ENCODE data around the gene ADAMTS4.
A peak's percentile ranks its signal among the peaks of the same experiment; 100 is the strongest.

The ADAMTS4 gene

DNA sequence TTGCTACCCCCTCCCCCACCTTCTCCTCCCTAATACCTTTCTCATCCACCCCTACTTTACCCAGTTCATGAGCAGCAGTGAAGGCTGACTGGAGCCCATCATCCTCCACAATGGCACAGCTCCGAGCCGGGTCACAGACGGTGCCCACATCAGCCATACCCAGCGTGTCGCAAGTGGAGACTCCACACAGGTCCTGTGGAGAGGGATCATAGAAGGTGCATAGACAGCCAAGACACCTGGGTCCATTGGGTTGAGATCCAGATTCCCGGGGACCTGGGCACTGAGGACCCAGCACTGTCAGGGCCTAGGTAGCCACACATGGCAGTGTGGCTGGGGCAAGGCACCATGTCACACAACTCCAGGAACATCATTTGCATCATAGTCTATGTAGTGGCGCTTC is 2.7 kb downstream of the ADAMTS4 start:
- H3K27ac ChIP-seq (ENCODE audit: low read length, poor library complexity, severe bottlenecking): no peak overlapping the region
- DNase-seq: no peak
- H2BK5ac ChIP-seq (ENCODE audit: low read depth, low read length, poor library complexity, severe bottlenecking): no peak overlapping the region
- no peak overlapping the region for H3K4me2 ChIP-seq (ENCODE audit: low read length, poor library complexity, severe bottlenecking)
- H2BK120ac ChIP-seq (ENCODE audit: low read depth, low read length): peak overlapping the region; percentile 6
- H3K4me3 ChIP-seq (ENCODE audit: insufficient read depth in 1 of 2, low read depth in 1 of 2, low read length in 2 of 2): peak overlapping the region in 1 of 2 experiments; percentile 84
- no peak overlapping the region for H3K23ac ChIP-seq (ENCODE audit: low read length in 2 of 2)
- H3K9ac ChIP-seq (ENCODE audit: low read length): peak overlapping the region; percentile 83
- peaks cover 8% of the 10 kb centered on the region for H3K4me1 ChIP-seq (ENCODE audit: control insufficient read depth, insufficient read depth, low read depth, low read length)
- peaks cover 2 to 47% of the 10 kb centered on the region in 2 experiments for H3K36me3 ChIP-seq (ENCODE audit: control insufficient read depth in 1 of 2, insufficient read depth in 2 of 2, low read depth in 1 of 2, low read length in 2 of 2)
- no peak overlapping the region for H2AK5ac ChIP-seq (ENCODE audit: low read length, severe bottlenecking)
- no peak overlapping the region for H2BK15ac ChIP-seq (ENCODE audit: low read depth, poor library complexity, severe bottlenecking)
- no peak overlapping the region for H2AFZ ChIP-seq (ENCODE audit: low read depth, low read length)
- peak overlapping the region; percentile 21 for H4K91ac ChIP-seq (ENCODE audit: low read length)
- no peak overlapping the region for H3K14ac ChIP-seq (ENCODE audit: low read length in 2 of 2)
- H3K79me1 ChIP-seq (replicated peaks; ENCODE audit: low read length, poor library complexity, severe bottlenecking): no peaks in the 10 kb centered on the region
- H3K9me3 ChIP-seq (ENCODE audit: control insufficient read depth, low read length): no peaks in the 10 kb centered on the region
- H4K8ac ChIP-seq (ENCODE audit: low read length): peak overlapping the region; percentile 0
- H3K18ac ChIP-seq (ENCODE audit: low read depth in 1 of 2, low read length in 2 of 2): no peak overlapping the region
- H3K4ac ChIP-seq (ENCODE audit: low read depth in 1 of 2, low read length in 2 of 2): no peak overlapping the region
- H3K27me3 ChIP-seq (ENCODE audit: control insufficient read depth in 1 of 2, insufficient read depth in 1 of 2, low read length in 2 of 2): no peaks in the 10 kb centered on the region
- WGBS: 95% methylated on average over 7 of the region's 7 CpGs
- peak overlapping the region in 1 of 2 experiments; percentile 1 for H2BK12ac ChIP-seq (ENCODE audit: low read length in 2 of 2)

DNA sequence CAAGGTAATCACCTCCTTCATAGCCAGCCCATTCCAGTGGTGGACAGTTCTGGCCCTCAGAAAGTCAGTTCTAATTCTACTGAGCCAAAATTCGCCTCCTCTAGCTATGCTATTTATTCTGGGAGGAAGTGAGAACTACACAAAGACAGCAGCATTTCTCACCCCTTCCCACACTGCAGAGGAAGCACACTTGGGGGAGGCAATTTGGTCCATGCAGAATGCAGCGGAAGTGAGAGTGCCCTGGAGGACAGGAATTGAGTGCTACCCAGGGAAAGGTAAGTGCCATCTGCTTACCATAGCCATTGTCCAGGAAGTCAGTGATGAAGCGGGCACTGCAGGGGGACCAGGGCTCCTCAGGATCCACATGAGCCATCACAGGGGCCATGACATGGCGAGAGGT is 3.7 kb downstream of the ADAMTS4 start:
- Histone ChIP-seq H3K14ac (ENCODE audit: low read length in 2 of 2) (no peak overlapping the region), H2BK12ac (ENCODE audit: low read length in 2 of 2) (no peak overlapping the region), H3K36me3 (ENCODE audit: control insufficient read depth in 1 of 2, insufficient read depth in 2 of 2, low read depth in 1 of 2, low read length in 2 of 2) (peaks cover 2 to 55% of the 10 kb centered on the region in 2 experiments), H3K23ac (ENCODE audit: low read length in 2 of 2) (no peak overlapping the region), H3K27ac (ENCODE audit: low read length, poor library complexity, severe bottlenecking) (no peak overlapping the region), H2BK120ac (ENCODE audit: low read depth, low read length) (no peak overlapping the region), H3K9me3 (ENCODE audit: control insufficient read depth, low read length) (no peaks in the 10 kb centered on the region), H3K9ac (ENCODE audit: low read length) (peak overlapping the region; percentile 83), H2AFZ (ENCODE audit: low read depth, low read length) (no peak overlapping the region), H3K18ac (ENCODE audit: low read depth in 1 of 2, low read length in 2 of 2) (no peak overlapping the region), H2BK15ac (ENCODE audit: low read depth, poor library complexity, severe bottlenecking) (no peak overlapping the region), H3K4me1 (ENCODE audit: control insufficient read depth, insufficient read depth, low read depth, low read length) (peaks cover 8% of the 10 kb centered on the region), H3K27me3 (ENCODE audit: control insufficient read depth in 1 of 2, insufficient read depth in 1 of 2, low read length in 2 of 2) (no peaks in the 10 kb centered on the region), H3K4me2 (ENCODE audit: low read length, poor library complexity, severe bottlenecking) (no peak overlapping the region), H4K8ac (ENCODE audit: low read length) (no peak overlapping the region), H4K91ac (ENCODE audit: low read length) (no peak overlapping the region), H3K4ac (ENCODE audit: low read depth in 1 of 2, low read length in 2 of 2) (no peak overlapping the region), H2AK5ac (ENCODE audit: low read length, severe bottlenecking) (no peak overlapping the region), H3K4me3 (ENCODE audit: insufficient read depth in 1 of 2, low read depth in 1 of 2, low read length in 2 of 2) (no peak overlapping the region), H3K79me1 (replicated peaks; ENCODE audit: low read length, poor library complexity, severe bottlenecking) (no peaks in the 10 kb centered on the region), H2BK5ac (ENCODE audit: low read depth, low read length, poor library complexity, severe bottlenecking) (no peak overlapping the region)
- 80% methylated on average over 4 of the region's 4 CpGs for WGBS
- no peak for DNase-seq

- Histone ChIP-seq H3K9me3 (ENCODE audit: control insufficient read depth, low read length) (no peaks in the 10 kb centered on the region), H3K9ac (ENCODE audit: low read length) (peak overlapping the region; percentile 51), H2BK5ac (ENCODE audit: low read depth, low read length, poor library complexity, severe bottlenecking) (no peak overlapping the region), H4K8ac (ENCODE audit: low read length) (no peak overlapping the region), H2AFZ (ENCODE audit: low read depth, low read length) (no peak overlapping the region), H3K27ac (ENCODE audit: low read length, poor library complexity, severe bottlenecking) (no peak overlapping the region), H3K18ac (ENCODE audit: low read depth in 1 of 2, low read length in 2 of 2) (no peak overlapping the region), H3K36me3 (ENCODE audit: control insufficient read depth in 1 of 2, insufficient read depth in 2 of 2, low read depth in 1 of 2, low read length in 2 of 2) (peaks cover 2 to 55% of the 10 kb centered on the region in 2 experiments), H2BK120ac (ENCODE audit: low read depth, low read length) (no peak overlapping the region), H3K27me3 (ENCODE audit: control insufficient read depth in 1 of 2, insufficient read depth in 1 of 2, low read length in 2 of 2) (no peaks in the 10 kb centered on the region), H2BK15ac (ENCODE audit: low read depth, poor library complexity, severe bottlenecking) (no peak overlapping the region), H3K23ac (ENCODE audit: low read length in 2 of 2) (no peak overlapping the region), H3K4me2 (ENCODE audit: low read length, poor library complexity, severe bottlenecking) (no peak overlapping the region), H2AK5ac (ENCODE audit: low read length, severe bottlenecking) (no peak overlapping the region), H4K91ac (ENCODE audit: low read length) (no peak overlapping the region), H3K4me3 (ENCODE audit: insufficient read depth in 1 of 2, low read depth in 1 of 2, low read length in 2 of 2) (no peak overlapping the region), H2BK12ac (ENCODE audit: low read length in 2 of 2) (no peak overlapping the region), H3K14ac (ENCODE audit: low read length in 2 of 2) (peak overlapping the region in 1 of 2 experiments; percentile 79), H3K4me1 (ENCODE audit: control insufficient read depth, insufficient read depth, low read depth, low read length) (peaks cover 8% of the 10 kb centered on the region), H3K79me1 (replicated peaks; ENCODE audit: low read length, poor library complexity, severe bottlenecking) (no peaks in the 10 kb centered on the region), H3K4ac (ENCODE audit: low read depth in 1 of 2, low read length in 2 of 2) (no peak overlapping the region)
- DNase-seq: no peak
- 91% methylated on average over 21 of the region's 21 CpGs for WGBS
Measured at GRCh38 chr1:161193561-161194235, 5.2 kb downstream of the ADAMTS4 start.

DNA sequence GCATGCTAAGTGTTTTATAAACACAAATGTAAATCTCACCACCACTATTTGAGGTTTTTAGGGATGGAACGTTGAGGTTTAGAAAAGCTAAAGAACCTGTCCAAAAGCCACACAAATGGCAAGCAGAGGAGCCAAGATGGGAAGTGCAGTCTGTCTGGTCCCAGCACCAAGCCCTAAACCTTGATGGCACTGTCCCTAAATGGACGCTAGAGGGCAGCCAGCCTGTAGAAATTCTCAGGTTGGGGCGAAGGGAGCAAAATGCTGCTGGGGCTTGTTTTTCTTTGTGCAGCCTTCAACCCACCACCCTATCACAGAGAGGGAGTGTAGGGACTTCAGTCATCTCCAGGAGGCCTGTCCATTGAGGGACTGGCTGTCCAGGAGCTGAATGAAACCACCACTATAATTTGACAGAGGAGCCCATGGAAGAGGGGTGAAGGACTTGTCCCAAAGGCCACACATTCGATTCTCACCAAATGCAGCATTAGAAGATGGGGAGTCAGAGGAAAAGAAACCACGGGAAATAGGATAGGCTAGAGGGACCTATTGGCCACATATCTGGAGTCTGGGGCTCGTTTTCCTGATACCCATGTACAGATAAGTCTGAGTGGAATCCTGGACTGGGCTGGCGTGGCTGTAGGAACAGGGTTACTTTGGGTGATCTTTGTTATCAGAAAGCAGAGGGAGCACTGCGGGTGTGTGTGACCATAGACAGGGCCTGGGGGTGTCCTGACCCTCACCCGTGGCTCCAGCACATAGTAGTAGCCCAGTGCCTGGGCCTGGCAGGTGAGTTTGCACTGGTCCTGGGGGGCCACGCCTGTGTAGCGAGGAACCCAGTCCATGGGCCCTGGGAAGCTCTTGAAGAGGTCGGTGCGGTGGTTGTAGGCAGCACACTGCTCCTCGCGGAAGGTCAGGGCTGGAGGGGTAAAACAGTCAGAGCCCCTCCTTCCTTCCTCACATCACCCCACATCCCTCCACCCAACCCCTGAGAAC is 6.1 kb downstream of the ADAMTS4 start:
- Histone ChIP-seq H2BK5ac (ENCODE audit: low read depth, low read length, poor library complexity, severe bottlenecking) (no peak overlapping the region), H3K4me2 (ENCODE audit: low read length, poor library complexity, severe bottlenecking) (no peak overlapping the region), H3K27me3 (ENCODE audit: control insufficient read depth in 1 of 2, insufficient read depth in 1 of 2, low read length in 2 of 2) (no peaks in the 10 kb centered on the region), H3K9me3 (ENCODE audit: control insufficient read depth, low read length) (no peaks in the 10 kb centered on the region), H3K23ac (ENCODE audit: low read length in 2 of 2) (no peak overlapping the region), H3K14ac (ENCODE audit: low read length in 2 of 2) (no peak overlapping the region), H2AK5ac (ENCODE audit: low read length, severe bottlenecking) (no peak overlapping the region), H4K8ac (ENCODE audit: low read length) (peak overlapping the region; percentile 79), H2BK15ac (ENCODE audit: low read depth, poor library complexity, severe bottlenecking) (no peak overlapping the region), H3K27ac (ENCODE audit: low read length, poor library complexity, severe bottlenecking) (no peak overlapping the region), H3K4me1 (ENCODE audit: control insufficient read depth, insufficient read depth, low read depth, low read length) (peaks cover under 1% of the 10 kb centered on the region), H4K91ac (ENCODE audit: low read length) (peak overlapping the region; percentile 77), H3K36me3 (ENCODE audit: control insufficient read depth in 1 of 2, insufficient read depth in 2 of 2, low read depth in 1 of 2, low read length in 2 of 2) (peaks cover 2 to 55% of the 10 kb centered on the region in 2 experiments), H3K18ac (ENCODE audit: low read depth in 1 of 2, low read length in 2 of 2) (peak overlapping the region in 1 of 2 experiments; percentile 10), H3K4ac (ENCODE audit: low read depth in 1 of 2, low read length in 2 of 2) (peak overlapping the region in 1 of 2 experiments; percentile 47), H2BK120ac (ENCODE audit: low read depth, low read length) (no peak overlapping the region), H2AFZ (ENCODE audit: low read depth, low read length) (no peak overlapping the region), H2BK12ac (ENCODE audit: low read length in 2 of 2) (no peak overlapping the region), H3K9ac (ENCODE audit: low read length) (peak overlapping the region; percentile 51), H3K4me3 (ENCODE audit: insufficient read depth in 1 of 2, low read depth in 1 of 2, low read length in 2 of 2) (no peak overlapping the region), H3K79me1 (replicated peaks; ENCODE audit: low read length, poor library complexity, severe bottlenecking) (no peaks in the 10 kb centered on the region)
- 62% methylated on average over 15 of the region's 15 CpGs for WGBS
- DNase-seq: peak; percentile 77
